Fibroblast of skin of right biceps (primary cell): ENCODE results near the gene HSF5.

Experiments
- DNase-seq: peaks from one replicate; pipeline ENCODE4 v3.0.0-alpha.2; 2013

HSF5 gene

DNA sequence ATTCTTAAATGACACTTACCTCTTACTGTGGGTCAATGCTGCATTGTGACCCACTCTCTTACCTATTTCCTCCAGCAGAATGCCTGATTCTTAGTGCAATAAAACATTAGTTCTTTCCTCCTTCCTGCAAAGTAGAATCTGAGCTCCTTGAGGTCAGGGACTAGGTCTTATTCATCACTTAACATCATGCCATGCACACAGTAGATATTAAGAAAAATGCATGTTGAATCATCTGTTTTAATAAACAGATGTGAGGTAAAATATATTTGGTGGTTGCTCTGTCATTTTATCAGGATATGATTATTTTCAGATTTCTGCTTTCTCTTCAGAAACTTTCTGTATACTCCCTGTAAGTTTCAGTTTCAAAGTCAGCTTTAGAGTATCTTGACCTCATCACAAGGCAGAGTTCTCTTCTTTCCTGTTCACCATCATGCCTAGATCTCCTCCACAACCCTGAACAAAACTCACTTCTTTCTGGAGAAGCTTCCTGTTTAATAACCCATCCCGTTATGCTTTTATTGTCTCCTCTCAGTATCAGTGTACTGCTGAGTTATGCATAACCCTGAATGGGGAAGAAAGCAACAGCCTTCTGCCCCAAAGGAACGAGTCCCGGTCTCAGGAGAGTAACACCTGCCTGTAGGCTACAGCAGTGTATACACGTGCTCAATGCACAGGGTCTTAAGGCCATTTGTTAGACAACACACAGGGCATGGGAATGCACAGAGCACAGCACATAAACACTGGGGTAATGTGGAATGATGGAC is 105.9 kb downstream of the HSF5 start:
- no peak for DNase-seq

DNA sequence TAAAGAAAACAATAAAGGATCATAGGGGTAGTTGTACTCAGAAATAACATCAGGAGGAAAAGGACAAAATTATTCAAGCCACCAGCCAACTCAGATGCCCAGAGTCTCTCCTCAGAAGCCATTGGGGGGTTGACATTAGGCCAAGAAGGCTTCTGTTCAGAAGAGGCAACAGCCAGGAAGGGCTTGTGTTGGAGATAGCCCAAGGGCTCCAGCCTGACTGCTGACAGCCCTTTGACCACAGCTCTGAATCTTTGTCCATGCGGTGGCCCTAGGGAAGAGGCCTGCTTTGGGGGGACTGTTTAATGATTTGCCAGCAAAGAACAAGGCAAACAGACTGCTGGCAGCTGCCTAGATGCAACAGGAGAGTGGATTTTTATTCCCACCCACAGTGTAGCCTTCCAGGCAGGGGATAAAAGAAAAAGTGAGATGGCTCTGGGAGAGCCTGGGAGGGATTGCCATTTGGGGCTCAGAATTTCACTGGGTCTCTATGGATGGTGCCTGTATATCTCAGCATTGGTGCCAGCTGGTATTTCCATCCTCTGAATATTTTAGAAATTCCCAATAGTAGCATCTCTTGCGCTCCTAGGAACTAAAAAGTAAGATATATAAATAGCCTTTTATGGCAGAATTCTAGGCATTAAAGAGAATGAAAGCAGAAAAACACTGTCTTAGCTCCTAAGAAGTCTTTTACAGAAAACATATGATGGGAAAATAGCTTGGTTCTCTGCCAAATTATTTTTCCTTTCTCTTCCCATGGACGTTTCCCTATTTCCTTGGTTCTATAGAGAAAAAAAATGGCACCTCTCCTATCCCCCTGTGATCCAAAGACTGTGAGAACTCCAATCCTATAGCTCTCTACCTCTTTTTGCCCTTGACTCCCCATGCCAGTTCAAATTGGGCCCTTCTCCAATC is 106.8 kb downstream of the HSF5 start:
- DNase-seq = no peak

DNA sequence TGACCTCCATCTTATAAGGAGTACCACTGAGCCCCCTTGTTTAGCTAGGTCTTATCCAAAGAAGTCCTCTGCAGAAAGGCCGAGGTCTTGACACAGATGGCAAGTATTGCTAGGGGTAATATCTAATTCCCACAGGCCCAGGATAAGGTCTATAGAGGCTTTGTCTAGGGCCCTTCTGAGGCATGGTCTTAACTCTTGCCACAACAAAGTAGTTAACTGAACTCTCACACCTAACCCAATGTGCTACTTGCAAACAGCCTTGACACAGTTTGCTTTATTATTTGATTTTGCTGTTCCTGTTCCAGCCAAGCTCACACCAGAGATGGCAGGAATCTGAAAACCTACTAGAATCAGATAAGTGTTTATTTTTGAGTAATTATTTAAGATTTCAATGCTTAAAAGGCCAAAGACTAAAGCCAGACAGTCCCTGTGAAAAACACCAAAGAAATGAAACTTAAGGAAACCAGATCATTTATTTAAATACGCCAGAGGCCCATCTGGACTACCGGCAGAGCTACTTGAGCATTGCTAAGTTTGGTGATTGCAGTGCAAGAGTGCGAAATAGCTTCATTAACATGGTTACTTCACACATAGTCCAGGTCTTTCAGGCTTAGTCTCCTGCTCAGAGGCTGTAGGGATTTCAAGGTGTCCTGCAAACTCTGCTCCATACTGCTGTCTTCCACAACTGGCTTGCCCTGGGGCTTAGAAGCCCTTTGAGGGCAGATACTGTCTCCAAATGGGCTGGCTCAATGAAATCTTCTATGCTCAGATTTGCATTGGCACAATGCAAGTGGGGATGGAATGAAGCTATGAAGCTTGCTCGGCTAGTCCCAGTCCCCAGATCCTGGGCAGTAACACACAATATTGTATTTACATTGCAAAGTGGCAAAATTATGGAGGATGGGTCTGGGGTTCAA is 107.7 kb downstream of the HSF5 start:
- DNase-seq = no peak

DNA sequence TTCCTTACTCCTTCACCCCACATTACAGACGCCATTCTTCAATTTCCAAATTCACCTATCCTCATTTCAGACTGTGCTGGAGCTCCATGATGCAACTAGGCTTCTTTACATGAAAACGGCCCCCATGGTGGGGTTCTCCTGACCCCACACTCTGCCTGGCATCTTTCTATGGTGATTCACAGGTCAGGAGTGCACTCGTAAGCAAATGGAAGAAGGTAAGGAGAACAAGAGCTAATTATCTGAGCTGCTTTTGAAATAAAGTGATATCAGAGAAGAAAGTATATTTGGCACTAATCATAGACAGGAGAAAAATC is 108.7 kb downstream of the HSF5 start:
- no peak for DNase-seq

- DNase-seq = no peak
These were observed 109.3 kb downstream of the HSF5 start for GRCh38 chr17:58378733-58379510.

DNA sequence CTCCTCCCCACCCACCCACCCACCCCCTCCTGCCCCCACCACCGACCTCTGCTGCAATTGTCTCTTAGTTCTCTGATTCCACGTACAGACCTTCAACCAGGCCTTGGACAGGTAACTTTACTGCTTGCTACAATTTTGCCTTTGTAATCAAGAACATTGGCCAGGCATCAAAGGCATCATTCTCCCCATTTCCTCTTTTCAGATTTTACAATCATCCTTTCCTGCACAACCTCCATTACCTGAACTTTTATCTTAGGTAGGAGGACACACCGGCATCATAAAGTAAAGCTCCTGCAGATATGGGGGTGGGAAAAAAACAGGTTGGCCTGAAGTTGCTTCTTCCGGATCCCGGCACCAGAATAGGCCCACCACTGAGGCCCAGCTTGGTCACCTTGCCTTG is 110.5 kb downstream of the HSF5 start:
- DNase-seq = no peak

DNA sequence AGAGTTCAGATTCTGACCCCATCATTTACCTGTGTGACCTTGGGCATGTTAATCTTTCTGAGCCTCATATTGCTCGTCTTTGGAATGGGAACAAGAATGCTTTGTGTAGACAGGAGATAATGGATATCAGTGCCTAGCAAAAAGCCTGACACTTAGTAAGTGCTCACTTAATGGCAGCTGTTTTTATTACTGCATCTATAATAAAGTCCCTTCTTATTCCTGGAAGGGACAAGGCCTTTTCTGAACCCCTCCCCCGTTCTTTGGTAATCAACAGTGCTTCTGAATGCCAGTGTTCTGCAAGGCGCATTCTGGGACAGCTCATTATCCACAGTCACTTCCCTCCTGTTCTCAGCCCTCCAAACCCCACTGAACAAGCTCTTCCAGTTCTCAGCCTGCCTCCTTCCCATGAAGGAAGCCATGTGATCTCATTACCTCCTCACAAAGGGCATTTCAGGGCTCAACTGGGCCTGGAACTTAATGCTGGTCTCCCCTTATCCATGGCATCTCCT is 111.1 kb downstream of the HSF5 start:
- DNase-seq = no peak

DNA sequence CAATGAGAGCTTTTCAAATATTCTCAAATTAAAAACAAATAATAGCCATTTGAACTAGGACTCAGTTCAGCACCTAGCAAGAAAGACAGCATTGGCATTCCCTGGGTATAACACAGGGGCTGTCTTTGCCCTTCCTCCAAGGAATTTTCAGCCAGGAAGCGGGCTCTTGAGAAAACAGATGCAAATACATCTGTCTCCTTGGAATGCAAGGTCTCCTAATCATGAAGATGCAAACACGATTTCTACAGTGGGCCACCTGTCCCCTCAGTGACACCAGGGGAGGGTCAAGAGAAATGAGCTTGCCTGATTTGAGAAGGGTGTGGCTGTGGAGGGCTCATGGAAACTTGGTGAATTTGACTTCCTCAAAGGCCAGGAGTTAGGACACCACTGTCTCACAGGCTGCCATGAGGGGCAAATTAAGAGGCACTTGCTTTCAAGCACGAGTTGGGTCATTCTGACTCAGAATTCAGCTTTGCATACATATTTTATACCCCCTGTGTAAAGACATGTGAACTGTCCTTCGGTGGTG is 111.7 kb downstream of the HSF5 start:
- no peak for DNase-seq

- DNase-seq = no peak
These were observed 112.4 kb downstream of the HSF5 start for GRCh38 chr17:58375811-58376210.

GRCh38 chr17:58375256-58375655 is 113.0 kb downstream of the HSF5 start:
- no peak for DNase-seq

- DNase-seq = no peak
These were observed 114.3 kb downstream of the HSF5 start for GRCh38 chr17:58373923-58374322.

GRCh38 chr17:58373003-58373402 is 115.2 kb downstream of the HSF5 start:
- DNase-seq = no peak

GRCh38 chr17:58371300-58371950 is 116.8 kb downstream of the HSF5 start:
- no peak for DNase-seq

GRCh38 chr17:58370716-58371115 is 117.5 kb downstream of the HSF5 start:
- no peak for DNase-seq

DNA sequence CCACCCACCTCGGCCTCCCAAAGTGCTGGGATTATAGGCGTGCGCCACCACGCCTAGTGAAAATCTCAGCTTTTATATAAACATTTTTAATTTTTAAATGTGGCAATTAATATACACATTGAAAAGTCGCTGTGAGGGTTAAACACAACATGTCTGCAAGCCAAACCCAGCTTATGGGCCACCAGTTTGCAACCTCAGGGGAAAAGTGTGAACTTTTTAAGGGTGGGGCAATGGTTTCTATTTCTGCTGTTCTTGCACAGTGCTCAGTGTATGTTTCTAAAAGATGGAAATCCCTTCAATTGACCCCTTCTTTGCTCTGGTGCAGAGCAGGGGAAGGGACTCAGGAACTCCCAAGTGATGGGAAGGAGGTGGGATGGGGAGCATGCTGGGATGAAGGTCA is 117.9 kb downstream of the HSF5 start:
- no peak for DNase-seq
